ENCODE results near the gene NUAK1. TPM values are rescaled to one million over a fixed set of nuclear protein-coding genes. Genes with fewer than 3 reads are reported as not detected.
A peak's percentile ranks its signal among the peaks of the same experiment; 100 is the strongest.

NUAK1 gene
- total and polyA plus RNA-seq, 2 donors (not counting 1 experiment from before 2014, with no cell fraction given): 5.1 to 20.7 TPM

DNA sequence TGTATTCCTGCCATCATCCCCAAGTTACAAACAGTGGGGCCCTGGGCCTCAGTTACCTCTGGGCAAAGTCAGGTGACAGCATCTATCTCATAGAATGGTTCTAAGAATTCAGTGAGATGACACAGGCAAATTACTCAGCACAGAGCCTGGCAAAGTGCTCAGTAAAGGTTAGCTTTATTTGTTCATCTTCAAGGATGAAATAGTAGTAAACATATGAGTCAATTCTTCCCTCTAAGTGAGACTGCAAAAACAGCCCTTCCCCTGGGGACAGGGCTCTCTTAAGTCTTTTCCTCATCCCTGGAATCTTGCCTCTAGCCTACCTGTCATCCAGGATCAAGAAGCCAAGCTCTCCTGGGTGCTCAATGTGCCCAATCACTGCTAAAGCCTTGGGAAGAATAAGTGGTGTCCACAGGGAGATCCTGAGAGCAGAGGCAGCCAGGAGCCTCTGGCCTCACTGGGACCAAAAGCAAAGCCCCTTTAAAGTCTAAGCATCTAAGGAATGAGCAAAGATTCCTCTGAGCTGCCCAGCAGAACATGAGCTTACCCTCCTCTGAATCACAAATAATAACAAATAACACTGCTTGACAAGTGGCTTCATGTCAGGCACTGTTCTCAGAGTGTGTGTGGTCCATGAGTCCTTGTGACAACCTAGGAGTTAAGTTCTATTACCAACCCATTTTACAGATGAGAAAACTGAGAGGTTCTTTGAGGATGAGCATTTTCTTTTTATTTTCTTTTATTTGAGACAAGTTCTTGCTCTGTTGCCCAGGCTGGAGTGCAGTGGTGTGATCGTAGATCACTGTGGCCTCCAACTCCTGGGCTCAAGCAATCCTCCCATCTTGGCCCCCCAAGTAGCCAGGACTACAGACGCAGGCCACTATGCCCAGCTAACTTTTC lies 12.1 kb downstream of the NUAK1 start:
- DNase-seq (ENCODE audit: low read depth in 2 of 2): peak in 1 of 2 donors; percentile 58
- Histone ChIP-seq H4K20me1 (ENCODE audit: control insufficient read depth, extremely low read depth, insufficient read depth, low read length) (no peaks in the 10 kb centered on the region), H2AFZ (ENCODE audit: low read length) (no peak overlapping the region), H3K36me3 (ENCODE audit: control insufficient read depth, insufficient read depth, low read length) (no peaks in the 10 kb centered on the region), H3K9me3 (ENCODE audit: control insufficient read depth, insufficient read depth, low read depth, low read length) (no peaks in the 10 kb centered on the region), H3K27ac (ENCODE audit: insufficient read depth, low read length) (no peak overlapping the region), H3K9ac (ENCODE audit: insufficient read depth, low read length) (no peak overlapping the region), H3K4me1 (ENCODE audit: control insufficient read depth, extremely low read depth, insufficient read depth, low read length) (peaks cover 6% of the 10 kb centered on the region), H3K4me2 (ENCODE audit: extremely low read depth, insufficient read depth, low read length) (no peak overlapping the region), H3K79me2 (ENCODE audit: control insufficient read depth, insufficient read depth, low read length) (no peaks in the 10 kb centered on the region), H3K27me3 (ENCODE audit: control insufficient read depth, insufficient read depth, low read length) (peaks cover 2% of the 10 kb centered on the region), H3K4me3 (replicated peaks in 1 of 4; ENCODE audit: control extremely low read depth in 1 of 4, insufficient read depth in 1 of 4, low read depth in 3 of 4, low read length in 4 of 4) (no peak overlapping the region)
- no peak for TF ChIP-seq EZH2 (IDR thresholded peaks at IDR 0.05; ENCODE audit: low read length, missing control alignments)
- TF ChIP-seq, protein P1, sequence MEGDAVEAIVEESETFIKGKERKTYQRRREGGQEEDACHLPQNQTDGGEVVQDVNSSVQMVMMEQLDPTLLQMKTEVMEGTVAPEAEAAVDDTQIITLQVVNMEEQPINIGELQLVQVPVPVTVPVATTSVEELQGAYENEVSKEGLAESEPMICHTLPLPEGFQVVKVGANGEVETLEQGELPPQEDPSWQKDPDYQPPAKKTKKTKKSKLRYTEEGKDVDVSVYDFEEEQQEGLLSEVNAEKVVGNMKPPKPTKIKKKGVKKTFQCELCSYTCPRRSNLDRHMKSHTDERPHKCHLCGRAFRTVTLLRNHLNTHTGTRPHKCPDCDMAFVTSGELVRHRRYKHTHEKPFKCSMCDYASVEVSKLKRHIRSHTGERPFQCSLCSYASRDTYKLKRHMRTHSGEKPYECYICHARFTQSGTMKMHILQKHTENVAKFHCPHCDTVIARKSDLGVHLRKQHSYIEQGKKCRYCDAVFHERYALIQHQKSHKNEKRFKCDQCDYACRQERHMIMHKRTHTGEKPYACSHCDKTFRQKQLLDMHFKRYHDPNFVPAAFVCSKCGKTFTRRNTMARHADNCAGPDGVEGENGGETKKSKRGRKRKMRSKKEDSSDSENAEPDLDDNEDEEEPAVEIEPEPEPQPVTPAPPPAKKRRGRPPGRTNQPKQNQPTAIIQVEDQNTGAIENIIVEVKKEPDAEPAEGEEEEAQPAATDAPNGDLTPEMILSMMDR (conservative IDR thresholded peaks at IDR 0.05 in 1 of 2, IDR thresholded peaks at IDR 0.05 in 1 of 2; ENCODE audit: low read depth in 1 of 2, low read length in 2 of 2): no peak

DNA sequence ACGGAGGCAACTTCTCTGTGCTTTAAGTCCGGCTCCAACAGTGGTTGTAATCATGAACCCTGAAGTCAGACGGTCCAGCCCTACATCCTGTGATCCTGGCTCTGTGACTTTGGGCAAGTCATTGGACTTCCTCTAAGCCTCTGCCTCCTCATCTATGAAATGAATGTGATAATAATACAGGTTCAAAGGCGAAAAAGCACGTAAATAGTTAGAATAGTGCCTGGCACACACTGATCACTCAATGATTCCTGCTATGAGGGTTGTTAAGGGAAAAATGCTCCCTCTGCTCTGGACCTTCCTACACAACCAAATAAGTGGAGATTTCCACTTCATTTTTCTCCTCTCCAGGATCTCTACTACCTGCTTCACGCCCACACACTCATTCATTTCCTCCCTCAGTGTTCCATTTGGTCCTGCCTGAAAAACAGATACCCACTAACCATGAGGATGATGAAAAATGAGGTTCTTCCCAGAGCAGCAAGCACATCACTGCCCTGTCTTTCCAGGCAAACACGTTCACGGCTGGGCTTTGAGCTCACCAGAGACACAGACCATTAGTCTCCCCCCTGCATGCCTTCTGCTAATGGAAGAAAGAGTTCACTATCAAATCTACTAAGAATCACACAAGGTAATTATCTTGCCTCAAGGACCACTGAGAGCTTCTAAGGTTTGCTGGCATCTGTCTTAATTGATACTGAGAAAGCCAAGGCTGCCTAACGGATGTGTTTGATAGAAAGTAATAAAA lies 13.2 kb downstream of the NUAK1 start:
- Histone ChIP-seq H3K9ac (ENCODE audit: insufficient read depth, low read length) (no peak overlapping the region), H3K4me3 (replicated peaks in 1 of 4; ENCODE audit: control extremely low read depth in 1 of 4, insufficient read depth in 1 of 4, low read depth in 3 of 4, low read length in 4 of 4) (no peak overlapping the region), H3K4me1 (ENCODE audit: control insufficient read depth, extremely low read depth, insufficient read depth, low read length) (peaks cover 8% of the 10 kb centered on the region), H3K9me3 (ENCODE audit: control insufficient read depth, insufficient read depth, low read depth, low read length) (no peaks in the 10 kb centered on the region), H3K79me2 (ENCODE audit: control insufficient read depth, insufficient read depth, low read length) (no peaks in the 10 kb centered on the region), H3K27ac (ENCODE audit: insufficient read depth, low read length) (no peak overlapping the region), H3K4me2 (ENCODE audit: extremely low read depth, insufficient read depth, low read length) (no peak overlapping the region), H2AFZ (ENCODE audit: low read length) (no peak overlapping the region), H3K27me3 (ENCODE audit: control insufficient read depth, insufficient read depth, low read length) (peaks cover 2% of the 10 kb centered on the region), H4K20me1 (ENCODE audit: control insufficient read depth, extremely low read depth, insufficient read depth, low read length) (no peaks in the 10 kb centered on the region), H3K36me3 (ENCODE audit: control insufficient read depth, insufficient read depth, low read length) (no peaks in the 10 kb centered on the region)
- no peak for DNase-seq (ENCODE audit: low read depth in 2 of 2)
- TF ChIP-seq, protein P1 (conservative IDR thresholded peaks at IDR 0.05 in 1 of 2, IDR thresholded peaks at IDR 0.05 in 1 of 2; ENCODE audit: low read depth in 1 of 2, low read length in 2 of 2): no peak
- no peak for TF ChIP-seq EZH2 (IDR thresholded peaks at IDR 0.05; ENCODE audit: low read length, missing control alignments)

DNA sequence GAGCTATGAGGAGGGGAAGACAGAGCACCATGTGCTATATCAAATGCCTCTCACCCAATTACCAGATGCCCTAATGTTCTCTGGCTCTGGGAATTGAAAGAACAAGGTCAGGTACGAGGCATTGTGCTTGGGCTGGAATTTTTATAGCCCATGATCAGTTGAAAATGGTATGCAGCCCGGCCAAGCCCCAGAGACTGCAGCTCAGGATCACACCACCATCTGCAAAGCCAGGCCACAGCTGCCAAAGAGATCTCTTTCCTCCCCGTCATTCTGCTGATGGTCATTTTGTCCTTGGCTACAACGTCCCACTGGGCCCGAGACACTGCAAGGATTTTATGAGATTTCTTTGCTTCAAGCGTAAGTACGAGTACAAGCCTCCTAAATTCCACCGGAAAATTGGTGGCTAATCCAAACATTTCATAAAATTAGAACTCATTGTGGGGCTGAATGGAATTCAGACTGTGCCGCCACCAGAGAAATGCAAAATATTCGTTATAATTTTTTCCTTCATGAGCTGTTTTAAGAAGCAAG lies 15.1 kb downstream of the NUAK1 start:
- Histone ChIP-seq H3K27ac (ENCODE audit: insufficient read depth, low read length) (no peak overlapping the region), H3K4me2 (ENCODE audit: extremely low read depth, insufficient read depth, low read length) (no peak overlapping the region), H3K79me2 (ENCODE audit: control insufficient read depth, insufficient read depth, low read length) (no peaks in the 10 kb centered on the region), H2AFZ (ENCODE audit: low read length) (no peak overlapping the region), H3K27me3 (ENCODE audit: control insufficient read depth, insufficient read depth, low read length) (no peaks in the 10 kb centered on the region), H3K9me3 (ENCODE audit: control insufficient read depth, insufficient read depth, low read depth, low read length) (no peaks in the 10 kb centered on the region), H4K20me1 (ENCODE audit: control insufficient read depth, extremely low read depth, insufficient read depth, low read length) (no peaks in the 10 kb centered on the region), H3K9ac (ENCODE audit: insufficient read depth, low read length) (no peak overlapping the region), H3K4me3 (replicated peaks in 1 of 4; ENCODE audit: control extremely low read depth in 1 of 4, insufficient read depth in 1 of 4, low read depth in 3 of 4, low read length in 4 of 4) (no peak overlapping the region), H3K36me3 (ENCODE audit: control insufficient read depth, insufficient read depth, low read length) (no peaks in the 10 kb centered on the region), H3K4me1 (ENCODE audit: control insufficient read depth, extremely low read depth, insufficient read depth, low read length) (peaks cover 13% of the 10 kb centered on the region)
- no peak for TF ChIP-seq EZH2 (IDR thresholded peaks at IDR 0.05; ENCODE audit: low read length, missing control alignments)
- TF ChIP-seq, protein P1 (conservative IDR thresholded peaks at IDR 0.05 in 1 of 2, IDR thresholded peaks at IDR 0.05 in 1 of 2; ENCODE audit: low read depth in 1 of 2, low read length in 2 of 2): no peak
- peak in 1 of 2 donors; percentile 42 for DNase-seq (ENCODE audit: low read depth in 2 of 2)
